ENCODE measurements around the gene RNF187. TPM values are rescaled to one million over a fixed set of nuclear protein-coding genes. Genes with fewer than 3 reads are reported as not detected.
"Not testable (repeated sequence)": the region's sequence is repeated elsewhere in the genome, so short reads cannot be mapped to it uniquely, and the experiment has no call there.

Gene RNF187
- polyA plus RNA-seq, 1 donor: 57.5 TPM

- no peak for DNase-seq
Observed at GRCh38 chr1:228488818-228489674, 1.9 kb downstream of the RNF187 start.

- no peak for DNase-seq
Observed at GRCh38 chr1:228490120-228491078, 3.2 kb downstream of the RNF187 start.

GRCh38 chr1:228493141-228494043 is 6.2 kb downstream of the RNF187 start:
- no peak for DNase-seq

GRCh38 chr1:228494044-228494353 is 6.8 kb downstream of the RNF187 start:
- DNase-seq: no peak

GRCh38 chr1:228494391-228494790 is 7.2 kb downstream of the RNF187 start:
- no peak for DNase-seq

- DNase-seq: no peak
Observed at GRCh38 chr1:228494970-228495853, 8.0 kb downstream of the RNF187 start.

- no peak for DNase-seq
Observed at GRCh38 chr1:228496084-228496483, 8.9 kb downstream of the RNF187 start.

- DNase-seq: no peak
Observed at GRCh38 chr1:228496494-228496893, 9.3 kb downstream of the RNF187 start.

- no peak for DNase-seq
Observed at GRCh38 chr1:228497206-228497605, 10.0 kb downstream of the RNF187 start.

- no peak for DNase-seq
Observed at GRCh38 chr1:228497817-228498216, 10.6 kb downstream of the RNF187 start.

GRCh38 chr1:228500143-228500734 is 13.1 kb downstream of the RNF187 start:
- DNase-seq: no peak

GRCh38 chr1:228500901-228501871 is 14.0 kb downstream of the RNF187 start:
- peak; percentile 78 for DNase-seq

GRCh38 chr1:228502522-228502921 is 15.3 kb downstream of the RNF187 start:
- DNase-seq: no peak

- not testable (repeated sequence) for DNase-seq
Observed at GRCh38 chr1:228505944-228506343, 18.8 kb downstream of the RNF187 start.

- DNase-seq: no peak
Observed at GRCh38 chr1:228507961-228508652, 20.9 kb downstream of the RNF187 start.

- no peak for DNase-seq
Observed at GRCh38 chr1:228508840-228509415, 21.7 kb downstream of the RNF187 start.

- DNase-seq: no peak
Observed at GRCh38 chr1:228510101-228510802, 23.1 kb downstream of the RNF187 start.

GRCh38 chr1:228510803-228511413 is 23.7 kb downstream of the RNF187 start:
- DNase-seq: no peak

Data from hindlimb muscle (tissue), 1 donor.